Measurements from ENCODE around the gene FLG2.

GRCh38 chr1:152372672-152373071 lies 12.9 kb upstream of the FLG2 start:
- TF ChIP-seq, protein P1, sequence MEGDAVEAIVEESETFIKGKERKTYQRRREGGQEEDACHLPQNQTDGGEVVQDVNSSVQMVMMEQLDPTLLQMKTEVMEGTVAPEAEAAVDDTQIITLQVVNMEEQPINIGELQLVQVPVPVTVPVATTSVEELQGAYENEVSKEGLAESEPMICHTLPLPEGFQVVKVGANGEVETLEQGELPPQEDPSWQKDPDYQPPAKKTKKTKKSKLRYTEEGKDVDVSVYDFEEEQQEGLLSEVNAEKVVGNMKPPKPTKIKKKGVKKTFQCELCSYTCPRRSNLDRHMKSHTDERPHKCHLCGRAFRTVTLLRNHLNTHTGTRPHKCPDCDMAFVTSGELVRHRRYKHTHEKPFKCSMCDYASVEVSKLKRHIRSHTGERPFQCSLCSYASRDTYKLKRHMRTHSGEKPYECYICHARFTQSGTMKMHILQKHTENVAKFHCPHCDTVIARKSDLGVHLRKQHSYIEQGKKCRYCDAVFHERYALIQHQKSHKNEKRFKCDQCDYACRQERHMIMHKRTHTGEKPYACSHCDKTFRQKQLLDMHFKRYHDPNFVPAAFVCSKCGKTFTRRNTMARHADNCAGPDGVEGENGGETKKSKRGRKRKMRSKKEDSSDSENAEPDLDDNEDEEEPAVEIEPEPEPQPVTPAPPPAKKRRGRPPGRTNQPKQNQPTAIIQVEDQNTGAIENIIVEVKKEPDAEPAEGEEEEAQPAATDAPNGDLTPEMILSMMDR (IDR thresholded peaks at IDR 0.05), result no peak
- no peak for TF ChIP-seq EP300 (IDR thresholded peaks at IDR 0.05)
- TF ChIP-seq POLR2A (IDR thresholded peaks at IDR 0.05), result no peak

Measured in tibial nerve (tissue), 4 donors.